GM19463 (cell line): ENCODE measurements around the gene TMEM156.

ENCODE experiments used
- ATAC-seq: cut with Tn5 transposase; IDR thresholded peaks from one replicate; pipeline ENCODE4 v1.9.1; 2021; ENCODE audit warnings: mild to moderate bottlenecking, moderate library complexity; ENCODE audit not compliant: unreplicated experiment

TMEM156 gene

GRCh38 chr4:38928974-38929373 is 103.2 kb downstream of the TMEM156 start:
- no peak for ATAC-seq

GRCh38 chr4:38928568-38928967 is 103.6 kb downstream of the TMEM156 start:
- ATAC-seq: no peak

GRCh38 chr4:38926896-38927295 is 105.3 kb downstream of the TMEM156 start:
- no peak for ATAC-seq

- no peak for ATAC-seq
Measured at GRCh38 chr4:38925492-38926413, 106.5 kb downstream of the TMEM156 start.

GRCh38 chr4:38924353-38924752 is 107.9 kb downstream of the TMEM156 start:
- ATAC-seq: no peak

- ATAC-seq: no peak
Measured at GRCh38 chr4:38923746-38924145, 108.5 kb downstream of the TMEM156 start.

- no peak for ATAC-seq
Measured at GRCh38 chr4:38921151-38921550, 111.1 kb downstream of the TMEM156 start.

- ATAC-seq: no peak
Measured at GRCh38 chr4:38920677-38921076, 111.5 kb downstream of the TMEM156 start.

GRCh38 chr4:38920186-38920585 is 112.0 kb downstream of the TMEM156 start:
- ATAC-seq: no peak

- no peak for ATAC-seq
Measured at GRCh38 chr4:38919494-38919893, 112.7 kb downstream of the TMEM156 start.

- no peak for ATAC-seq
Measured at GRCh38 chr4:38917481-38918025, 114.7 kb downstream of the TMEM156 start.
